Liver (tissue), 9 donors: ENCODE results near the gene HJURP. TPM values are rescaled to one million over a fixed set of nuclear protein-coding genes. Genes with fewer than 3 reads are reported as not detected.

ENCODE experiments used
- DNase-seq: peaks from one replicate; pipeline ENCODE4 v3.0.0-alpha.2; 2017; ENCODE audit warnings: low spot score
- H3K27ac ChIP-seq, 2 donors: one replicate each; pipeline ENCODE4 v1.7.0; 2013; ENCODE audit warnings: inconsistent platforms in 2 of 2, low read length in 2 of 2, control low read depth in 1 of 2, low read depth in 1 of 2, mild to moderate bottlenecking in 1 of 2
- H3K27me3 ChIP-seq, 4 donors: one replicate each; pipeline versions ENCODE4 v1.6.1 to v1.7.0; 2013; ENCODE audit warnings: low read length in 3 of 4, inconsistent platforms in 1 of 4, mild to moderate bottlenecking in 1 of 4, moderate library complexity in 1 of 4; ENCODE audit not compliant: control insufficient read depth in 4 of 4, insufficient read depth in 4 of 4
- H3K36me3 ChIP-seq, 4 donors: one replicate each; pipeline versions ENCODE4 v1.6.1 to v1.7.0; 2013; ENCODE audit warnings: low read length in 3 of 4, mild to moderate bottlenecking in 3 of 4, low read depth in 1 of 4, moderate library complexity in 1 of 4; ENCODE audit not compliant: control insufficient read depth in 4 of 4, insufficient read depth in 3 of 4
- H3K4me1 ChIP-seq, 4 donors: one replicate each; pipeline versions ENCODE4 v1.6.1 to v1.7.0; 2013; ENCODE audit warnings: low read length in 3 of 4, mild to moderate bottlenecking in 3 of 4, moderate library complexity in 1 of 4; ENCODE audit not compliant: control insufficient read depth in 4 of 4, insufficient read depth in 4 of 4
- H3K4me3 ChIP-seq, 3 donors: one replicate each; pipeline versions ENCODE4 v1.6.1 to v1.7.0; 2013; ENCODE audit warnings: low read length in 3 of 3, control low read depth in 1 of 3, low read depth in 1 of 3, mild to moderate bottlenecking in 1 of 3
- H3K9ac ChIP-seq, 2 donors: one replicate each; pipeline ENCODE4 v1.7.0; 2013; ENCODE audit warnings: low read length in 2 of 2, mild to moderate bottlenecking in 2 of 2, moderate library complexity in 2 of 2, control low read depth in 1 of 2, low read depth in 1 of 2
- H3K9me3 ChIP-seq, 4 donors: one replicate each; pipeline versions ENCODE4 v1.6.1 to v1.7.0; 2013; ENCODE audit warnings: low read length in 3 of 4; ENCODE audit not compliant: control insufficient read depth in 4 of 4
- ATF3 ChIP-seq: IDR thresholded peaks from 2 replicates; pipeline ENCODE4 v1.6.1; 2016; ENCODE audit warnings: antibody characterized with exemption
- CTCF ChIP-seq: fragments of 150-350 bp; IDR thresholded peaks from 2 replicates; pipeline ENCODE4 v1.5.1; 2017; ENCODE audit warnings: improper control_type of control experiment, low read depth, low read length; ENCODE audit not compliant: missing input control
- EGR1 ChIP-seq, 2 donors: IDR thresholded peaks; 2 replicates each; pipeline ENCODE4 v1.6.1; 2016 to 2018; ENCODE audit warnings: antibody characterized with exemption in 2 of 2, low read depth in 2 of 2
- FOXA1 ChIP-seq: IDR thresholded peaks from 2 replicates; pipeline ENCODE4 v1.6.1; 2016; ENCODE audit warnings: antibody characterized with exemption
- FOXA2 ChIP-seq: IDR thresholded peaks from 2 replicates; pipeline ENCODE4 v1.6.1; 2016; ENCODE audit warnings: antibody characterized with exemption
- GABPA ChIP-seq, 2 donors: IDR thresholded peaks in 1 of 2; conservative IDR thresholded peaks in 1 of 2; 2 replicates each; pipeline ENCODE4 v1.6.1; 2016; ENCODE audit warnings: antibody characterized with exemption in 2 of 2, mild to moderate bottlenecking in 1 of 2, moderate library complexity in 1 of 2
- HNF4G ChIP-seq: IDR thresholded peaks from 2 replicates; pipeline ENCODE4 v1.6.1; 2016; ENCODE audit warnings: antibody characterized with exemption
- JUND ChIP-seq, 2 donors: IDR thresholded peaks; 2 replicates each; pipeline ENCODE4 v1.6.1; 2016; ENCODE audit warnings: antibody characterized with exemption in 2 of 2
- MAX ChIP-seq: IDR thresholded peaks from 2 replicates; pipeline ENCODE4 v1.6.1; 2016; ENCODE audit warnings: antibody characterized with exemption
- NR2F2 ChIP-seq: IDR thresholded peaks from 2 replicates; pipeline ENCODE4 v1.6.1; 2016; ENCODE audit warnings: antibody characterized with exemption
- RAD21 ChIP-seq, 2 donors: IDR thresholded peaks; 2 replicates each; pipeline ENCODE4 v1.6.1; 2016; ENCODE audit warnings: antibody characterized with exemption in 2 of 2, mild to moderate bottlenecking in 2 of 2
- RXRA ChIP-seq, 2 donors: IDR thresholded peaks; 2 replicates each; pipeline ENCODE4 v1.6.1; 2017 to 2018; ENCODE audit warnings: antibody characterized with exemption in 2 of 2, mild to moderate bottlenecking in 1 of 2
- SP1 ChIP-seq: IDR thresholded peaks from 2 replicates; pipeline ENCODE4 v1.6.1; 2018; ENCODE audit warnings: antibody characterized with exemption, mild to moderate bottlenecking
- ZBTB33 ChIP-seq: IDR thresholded peaks from 2 replicates; pipeline ENCODE4 v1.6.1; 2016; ENCODE audit warnings: antibody characterized with exemption
- WGBS: extraction: QIAGEN DNeasy Blood & Tissue Kit; methylation state at CpG from one replicate; pipeline ENCODE4 v1.1.7; 2013; 5-methylcytosine and 5-hydroxymethylcytosine counted together
- polyA plus RNA-seq, 2 donors: library from polyadenylated mRNA; stranded (reverse) in 1 of 2; unstranded in 1 of 2; fragments of 200-250 nt in 1 of 2; fragments of >200 nt in 1 of 2; fragmentation: Nextera tagmentation in 1 of 2; extraction: Ambion mirVana in 1 of 2; gene quantifications; one replicate each; pipeline versions ENCODE4 v1.2.1 to v1.2.3, GENCODE V29; 2013 to 2015
- total RNA-seq, 2 donors: library from RNA; depleted of rRNA; stranded (reverse); fragments of >200 nt; gene quantifications; one replicate each; pipeline ENCODE4 v1.2.3, GENCODE V29; 2014
- donor health status: healthy.
- donor health status: healthy.
- donor health status: healthy.
- donor health status: healthy.
- donor health status: healthy.

The HJURP gene
- total and polyA plus RNA-seq, 4 donors = 0.08 to 32.9 (median 1.4) TPM

- no peak for TF ChIP-seq CTCF
- TF ChIP-seq MAX = no peak
- no peak for TF ChIP-seq RAD21 (IDR thresholded peaks at IDR 0.05)
- no peak for TF ChIP-seq FOXA1
These were observed 23.2 kb downstream of the HJURP start (continued) for GRCh38 chr2:233831011-233831721.

- Histone ChIP-seq H3K9ac (no peak overlapping the region), H3K27me3 (no peaks in the 10 kb centered on the region), H3K4me3 (no peak overlapping the region), H3K27ac (no peak overlapping the region), H3K36me3 (no peaks in the 10 kb centered on the region), H3K4me1 (no peaks in the 10 kb centered on the region), H3K9me3 (no peaks in the 10 kb centered on the region)
- DNase-seq = no peak
- TF ChIP-seq HNF4G (no peak), NR2F2 (no peak), FOXA2 (no peak), CTCF (no peak), ZBTB33 (no peak), EGR1 (IDR thresholded peaks at IDR 0.05; ENCODE audit: low read depth in 2 of 2) (no peak), FOXA1 (no peak), RAD21 (IDR thresholded peaks at IDR 0.05) (no peak), ATF3 (no peak), SP1 (no peak), GABPA (IDR thresholded peaks at IDR 0.05 in 1 of 2, conservative IDR thresholded peaks at IDR 0.05 in 1 of 2) (no peak), RXRA (IDR thresholded peaks at IDR 0.05) (no peak), JUND (IDR thresholded peaks at IDR 0.05) (no peak)
- WGBS = 97% methylated on average over 6 of the region's 6 CpGs
These were observed 24.1 kb downstream of the HJURP start for GRCh38 chr2:233830111-233830802.
